GM21390 (cell line): ENCODE data around the gene DCANP1.

Experiments used
- ATAC-seq: cut with Tn5 transposase; IDR thresholded peaks from one replicate; pipeline ENCODE4 v1.9.1; 2021; ENCODE audit not compliant: unreplicated experiment

DCANP1 gene

GRCh38 chr5:135458356-135458755 lies 11.2 kb upstream of the DCANP1 start:
- no peak for ATAC-seq

GRCh38 chr5:135457424-135458071 lies 10.4 kb upstream of the DCANP1 start:
- ATAC-seq, result peak; percentile 63

GRCh38 chr5:135456238-135457099 lies 9.3 kb upstream of the DCANP1 start:
- peak; percentile 46 for ATAC-seq

- ATAC-seq, result no peak
Observed at GRCh38 chr5:135455876-135456237, 8.7 kb upstream of the DCANP1 start.

- no peak for ATAC-seq
Observed at GRCh38 chr5:135454946-135455345, 7.8 kb upstream of the DCANP1 start.

- ATAC-seq, result no peak
Observed at GRCh38 chr5:135453613-135454012, 6.5 kb upstream of the DCANP1 start.

- ATAC-seq, result no peak
Observed at GRCh38 chr5:135452321-135453030, 5.3 kb upstream of the DCANP1 start, which contains the start of gene TIFAB. TSS of gene TIFAB (minus strand) at chr5:135452351. CDS start at chr5:135449939, 2,412 bp downstream.

- no peak for ATAC-seq
Observed at GRCh38 chr5:135451581-135452320, 4.6 kb upstream of the DCANP1 start.

- no peak for ATAC-seq
Observed at GRCh38 chr5:135450952-135451351, 3.8 kb upstream of the DCANP1 start.

- no peak for ATAC-seq
Observed at GRCh38 chr5:135450336-135450735, 3.2 kb upstream of the DCANP1 start.

GRCh38 chr5:135449644-135450043 lies 2.5 kb upstream of the DCANP1 start:
- no peak for ATAC-seq

- no peak for ATAC-seq
Observed at GRCh38 chr5:135448791-135449507, 1.8 kb upstream of the DCANP1 start.

- ATAC-seq, result no peak
Observed at GRCh38 chr5:135448071-135448739, 1.1 kb upstream of the DCANP1 start.

- ATAC-seq, result peak; percentile 54
Observed at GRCh38 chr5:135446615-135447014, 533 bp downstream of the DCANP1 start.

- ATAC-seq, result peak; percentile 11
Observed at GRCh38 chr5:135446206-135446605, 942 bp downstream of the DCANP1 start.

GRCh38 chr5:135445306-135445985 lies 1.7 kb downstream of the DCANP1 start:
- no peak for ATAC-seq

- no peak for ATAC-seq
Observed at GRCh38 chr5:135444881-135445280, 2.3 kb downstream of the DCANP1 start.

GRCh38 chr5:135444360-135444759 lies 2.8 kb downstream of the DCANP1 start:
- ATAC-seq, result no peak
